GM06990 (cell line): ENCODE data around the gene DAGLA.
A peak's percentile ranks its signal among the peaks of the same experiment; 100 is the strongest.

Source experiments
- DNase-seq: peaks from one replicate; pipeline ENCODE4 v3.0.0-alpha.2; 2011; ENCODE audit not compliant: insufficient read length; ENCODE audit errors: extremely low read depth
- H3K27me3 ChIP-seq: replicated peaks from 2 replicates; pipeline ENCODE4 v1.6.0; 2011; ENCODE audit warnings: low read length; ENCODE audit not compliant: control insufficient read depth, insufficient read depth
- H3K36me3 ChIP-seq: 2 replicates; pipeline ENCODE4 v1.5.1; 2011; ENCODE audit warnings: low read length; ENCODE audit not compliant: control insufficient read depth, insufficient read depth
- H3K4me3 ChIP-seq: replicated peaks from 2 replicates; pipeline ENCODE4 v1.5.1; 2011; ENCODE audit warnings: low read depth, mild to moderate bottlenecking, control low read depth, low read length
- TF ChIP-seq, protein P1 (sequence below): IDR thresholded peaks from 2 replicates; pipeline ENCODE4 v1.5.1; 2011; ENCODE audit warnings: low read length, control low read depth, mild to moderate bottlenecking, inconsistent platforms; ENCODE audit not compliant: insufficient read depth, poor library complexity, severe bottlenecking

Gene DAGLA

DNA sequence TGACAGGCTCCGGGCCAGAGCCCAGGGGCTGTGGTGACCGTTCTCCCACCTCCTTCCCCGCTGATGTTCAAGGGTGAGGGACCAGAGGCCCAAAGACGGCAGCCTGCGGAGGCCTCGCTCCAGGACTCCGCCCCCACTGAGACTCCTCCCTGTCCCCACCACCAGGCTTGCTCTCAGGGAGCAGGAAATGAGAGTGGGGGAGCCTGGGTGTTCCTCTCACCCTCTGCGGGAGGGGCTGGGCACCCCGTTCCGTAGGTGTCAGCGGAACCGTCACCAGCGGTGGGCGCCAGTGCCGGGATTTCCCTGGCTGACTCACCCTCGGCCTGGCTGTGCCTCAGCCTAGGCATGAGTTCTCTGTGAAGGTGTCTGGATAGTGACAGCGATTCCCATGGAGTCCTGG lies 15.7 kb downstream of the DAGLA start:
- DNase-seq = peak; percentile 54
- TF ChIP-seq, protein P1, sequence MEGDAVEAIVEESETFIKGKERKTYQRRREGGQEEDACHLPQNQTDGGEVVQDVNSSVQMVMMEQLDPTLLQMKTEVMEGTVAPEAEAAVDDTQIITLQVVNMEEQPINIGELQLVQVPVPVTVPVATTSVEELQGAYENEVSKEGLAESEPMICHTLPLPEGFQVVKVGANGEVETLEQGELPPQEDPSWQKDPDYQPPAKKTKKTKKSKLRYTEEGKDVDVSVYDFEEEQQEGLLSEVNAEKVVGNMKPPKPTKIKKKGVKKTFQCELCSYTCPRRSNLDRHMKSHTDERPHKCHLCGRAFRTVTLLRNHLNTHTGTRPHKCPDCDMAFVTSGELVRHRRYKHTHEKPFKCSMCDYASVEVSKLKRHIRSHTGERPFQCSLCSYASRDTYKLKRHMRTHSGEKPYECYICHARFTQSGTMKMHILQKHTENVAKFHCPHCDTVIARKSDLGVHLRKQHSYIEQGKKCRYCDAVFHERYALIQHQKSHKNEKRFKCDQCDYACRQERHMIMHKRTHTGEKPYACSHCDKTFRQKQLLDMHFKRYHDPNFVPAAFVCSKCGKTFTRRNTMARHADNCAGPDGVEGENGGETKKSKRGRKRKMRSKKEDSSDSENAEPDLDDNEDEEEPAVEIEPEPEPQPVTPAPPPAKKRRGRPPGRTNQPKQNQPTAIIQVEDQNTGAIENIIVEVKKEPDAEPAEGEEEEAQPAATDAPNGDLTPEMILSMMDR = no peak

DNA sequence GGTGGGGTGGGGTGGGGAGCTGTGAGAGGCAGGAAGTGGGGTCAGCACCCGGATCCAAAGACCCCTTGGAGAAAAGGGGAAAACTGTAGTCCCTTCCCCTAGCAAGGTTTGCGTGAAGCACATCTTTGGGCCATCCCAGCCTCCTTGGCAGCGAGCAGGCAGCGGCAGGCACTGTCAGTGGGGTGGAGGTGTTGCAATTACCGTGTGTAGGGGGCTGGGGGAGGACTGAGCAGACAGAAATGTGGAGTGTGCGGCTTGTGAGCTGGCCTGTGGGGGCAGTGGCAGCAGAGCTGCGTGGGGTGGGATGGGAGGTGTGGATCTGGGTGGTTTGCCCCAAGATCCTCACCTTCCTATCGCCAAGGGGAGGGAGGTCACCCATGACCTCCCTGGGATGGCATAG lies 16.4 kb downstream of the DAGLA start:
- no peak for DNase-seq
- Histone ChIP-seq H3K27me3 (no peaks in the 10 kb centered on the region; the same call in 1 of the 2 replicates), H3K36me3 (no peaks in the 10 kb centered on the region), H3K4me3 (no peak overlapping the region)
- TF ChIP-seq, protein P1 = no peak

More for the DNA sequence above, 15.7 kb downstream of the DAGLA start:
- H3K4me3 ChIP-seq = no peak overlapping the region; the same call in 1 of the 2 replicates
- no peaks in the 10 kb centered on the region; the same call in 1 of the 2 replicates for H3K27me3 ChIP-seq
- no peaks in the 10 kb centered on the region for H3K36me3 ChIP-seq

DNA sequence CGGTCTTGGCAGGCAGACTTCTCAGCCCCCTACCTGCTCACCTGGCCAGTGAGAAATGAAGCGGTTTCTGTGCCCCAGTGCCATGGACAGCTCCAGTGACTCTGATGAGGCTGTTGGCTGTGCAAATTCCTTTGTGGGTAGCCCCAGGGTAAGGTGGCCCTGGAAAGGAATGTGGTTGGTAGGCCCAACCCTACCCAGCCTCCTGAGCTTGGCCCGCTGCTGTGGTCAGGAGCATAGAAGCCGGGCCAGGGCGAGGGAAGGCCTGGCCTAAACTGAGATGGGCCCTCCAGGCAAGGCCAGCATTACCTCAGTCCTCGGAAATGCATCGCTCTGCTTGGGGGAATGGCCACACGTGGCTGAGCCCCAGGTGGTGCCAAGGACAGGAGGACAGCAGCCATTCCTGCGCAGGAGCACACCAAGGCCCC lies 16.9 kb downstream of the DAGLA start:
- H3K36me3 ChIP-seq = no peaks in the 10 kb centered on the region
- TF ChIP-seq, protein P1 = no peak
- DNase-seq = no peak
- no peak overlapping the region for H3K4me3 ChIP-seq
- no peaks in the 10 kb centered on the region; the same call in 1 of the 2 replicates for H3K27me3 ChIP-seq

DNA sequence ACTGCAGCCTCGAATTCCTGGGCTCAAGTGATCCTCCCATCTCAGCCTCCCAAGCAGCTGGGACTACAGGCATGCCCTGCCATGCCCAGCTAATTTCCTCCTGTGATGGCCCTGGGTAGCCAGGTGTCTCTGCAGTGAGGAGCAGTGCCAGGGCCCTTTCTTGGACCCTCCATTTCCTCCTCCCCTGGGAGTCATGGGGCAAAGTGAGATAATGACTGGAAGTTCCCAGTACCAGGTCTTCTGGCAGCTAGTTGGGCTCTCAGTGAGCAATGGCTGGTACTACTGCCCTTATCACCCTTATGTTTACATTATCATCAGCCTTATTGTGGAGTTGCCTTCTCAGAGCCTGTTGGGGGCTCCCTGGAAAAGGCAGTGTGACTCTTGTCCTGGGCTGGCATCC lies 17.6 kb downstream of the DAGLA start:
- DNase-seq = no peak
- Histone ChIP-seq H3K4me3 (no peak overlapping the region), H3K36me3 (no peaks in the 10 kb centered on the region), H3K27me3 (no peaks in the 10 kb centered on the region; the same call in 1 of the 2 replicates)
- TF ChIP-seq, protein P1 = no peak

DNA sequence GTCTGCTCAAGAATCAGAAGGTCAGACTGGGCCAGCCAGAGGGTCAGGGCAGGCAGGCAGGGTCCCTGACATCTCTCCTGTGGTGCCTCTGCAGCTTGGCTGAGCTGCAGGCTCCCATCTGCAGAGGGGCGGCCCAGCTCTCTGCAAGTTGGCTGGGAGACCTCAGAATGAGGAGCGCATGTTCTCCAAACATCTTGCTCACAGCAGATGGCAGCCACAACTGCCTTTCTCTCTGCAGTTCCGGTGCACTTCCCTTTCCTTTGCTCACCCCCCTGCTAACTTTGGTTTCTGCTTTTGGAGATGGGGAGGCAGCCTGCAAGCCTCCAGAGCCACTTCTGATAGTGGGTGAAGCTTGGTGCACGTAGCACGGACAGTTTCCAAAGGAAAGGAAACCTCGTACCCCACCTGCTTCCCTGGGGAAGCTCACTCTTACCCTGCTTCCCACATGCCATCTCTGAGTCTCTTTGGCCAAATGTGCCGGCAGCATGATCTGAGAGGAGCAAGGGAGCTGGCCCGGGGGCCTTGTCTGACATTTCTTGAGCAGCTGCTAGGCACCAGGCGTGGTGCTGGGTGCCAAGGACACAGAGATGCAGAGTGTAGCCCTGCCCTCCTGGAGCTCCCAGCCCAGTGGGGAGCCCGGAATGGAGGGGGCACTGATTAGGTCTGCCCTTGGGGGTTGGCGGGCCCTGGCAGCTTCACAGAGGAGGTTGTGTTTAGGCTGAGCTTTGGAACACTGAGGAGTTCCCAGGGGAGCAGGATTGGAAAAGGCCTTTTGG lies 18.2 kb downstream of the DAGLA start:
- Histone ChIP-seq H3K27me3 (no peaks in the 10 kb centered on the region; the same call in 1 of the 2 replicates), H3K4me3 (no peak overlapping the region), H3K36me3 (no peaks in the 10 kb centered on the region)
- TF ChIP-seq, protein P1 = no peak
- DNase-seq = no peak
